ENCODE data around the gene CD58. TPM values are rescaled to one million over a fixed set of nuclear protein-coding genes. Genes with fewer than 3 reads are reported as not detected.

CD58 gene
- total RNA-seq, 1 donor from 2014 or later, result 160 TPM

GRCh38 chr1:116507631-116508030 is 63.2 kb downstream of the CD58 start:
- ATAC-seq (ENCODE audit: low read depth), result no peak
- Mint-ChIP-seq H3K4me3 (no peak overlapping the region), H3K27ac (no peak overlapping the region), H3K4me1 (peaks cover 71% of the 10 kb centered on the region), H3K27me3 (no peaks in the 10 kb centered on the region), H3K36me3 (ENCODE audit: low read depth) (peaks cover 22% of the 10 kb centered on the region), H3K9me3 (no peaks in the 10 kb centered on the region)
- TF ChIP-seq CTCF (IDR thresholded peaks at IDR 0.05), result no peak
- ChIA-PET CTCF (no interaction called here), POLR2A (interaction anchor here (0.6 to 1.8 kb wide), 2 partner anchors 63 to 281 kb away, joined by 5 read pairs; partner anchors contain the start of gene CD58)
- intact Hi-C loops (cut with micrococcal nuclease), result loop anchor here (10.0 kb wide), 1 partner anchor 227 kb away; no protein-coding TSS in a partner anchor
- no peak for DNase-seq

- Mint-ChIP-seq H3K27ac (no peak overlapping the region), H3K27me3 (no peaks in the 10 kb centered on the region), H3K9me3 (no peaks in the 10 kb centered on the region), H3K4me1 (peaks cover 71% of the 10 kb centered on the region), H3K4me3 (no peak overlapping the region), H3K36me3 (ENCODE audit: low read depth) (peaks cover 19% of the 10 kb centered on the region)
- no peak for TF ChIP-seq CTCF (IDR thresholded peaks at IDR 0.05)
- no peak for ATAC-seq (ENCODE audit: low read depth)
- ChIA-PET POLR2A (interaction anchor here (0.6 to 4.2 kb wide), 5 partner anchors 9 to 64 kb away, joined by 3 to 52 read pairs (median 42); partner anchors contain the start of gene CD58), CTCF (interaction anchor here (1.7 kb wide), 1 partner anchor 64 kb away, joined by 4 read pairs; the partner anchor contains the start of gene CD58)
- DNase-seq, result no peak
- intact Hi-C loops (cut with micrococcal nuclease), result loop anchor here (10.0 kb wide), 1 partner anchor 228 kb away; no protein-coding TSS in a partner anchor
These were observed 64.5 kb downstream of the CD58 start for GRCh38 chr1:116506132-116507004.

GRCh38 chr1:116504308-116505156 is 66.3 kb downstream of the CD58 start:
- DNase-seq (peak; percentile 64), ATAC-seq (ENCODE audit: low read depth) (peak; percentile 95)
- H3K4me1 Mint-ChIP-seq, result peaks cover 63% of the 10 kb centered on the region
- no peaks in the 10 kb centered on the region for H3K27me3 Mint-ChIP-seq
- ChIA-PET CTCF (interaction anchor here (0.7 to 8.6 kb wide), 9 partner anchors 10 to 365 kb away, joined by 3 to 107 read pairs (median 5); partner anchors contain the start of gene CD58), POLR2A (interaction anchor here (0.7 to 4.2 kb wide), 14 partner anchors 8 to 862 kb away, joined by 3 to 52 read pairs (median 6); partner anchors contain the start of genes ATP1A1, CD58, MAN1A2 and TTF2)
- intact Hi-C loops (cut with micrococcal nuclease), result loop anchor here (1.0 to 10.0 kb wide), 10 partner anchors 11 to 618 kb away; partner anchors contain the start of genes ATP1A1, TRIM45 and TTF2
- peaks cover 15% of the 10 kb centered on the region for H3K36me3 Mint-ChIP-seq (ENCODE audit: low read depth)
- H3K27ac Mint-ChIP-seq, result peak overlapping the region; percentile 83
- peak overlapping the region; percentile 53 for H3K4me3 Mint-ChIP-seq
- no peak for TF ChIP-seq CTCF (IDR thresholded peaks at IDR 0.05)
- H3K9me3 Mint-ChIP-seq, result no peaks in the 10 kb centered on the region

GRCh38 chr1:116503546-116504307 is 67.1 kb downstream of the CD58 start:
- no peaks in the 10 kb centered on the region for H3K9me3 Mint-ChIP-seq
- H3K27ac Mint-ChIP-seq, result peak overlapping the region; percentile 83
- H3K4me1 Mint-ChIP-seq, result peaks cover 58% of the 10 kb centered on the region
- CTCF ChIA-PET, result interaction anchor here (0.9 to 8.6 kb wide), 7 partner anchors 11 to 364 kb away, joined by 3 to 107 read pairs (median 6); no protein-coding TSS in a partner anchor
- H3K4me3 Mint-ChIP-seq, result peak overlapping the region; percentile 53
- no peak for ATAC-seq (ENCODE audit: low read depth)
- POLR2A ChIA-PET, result interaction anchor here (0.8 to 4.2 kb wide), 13 partner anchors 9 to 863 kb away, joined by 3 to 52 read pairs (median 8); partner anchors contain the start of genes ATP1A1, CD58, MAN1A2 and TTF2
- H3K36me3 Mint-ChIP-seq (ENCODE audit: low read depth), result peaks cover 15% of the 10 kb centered on the region
- intact Hi-C loops (cut with micrococcal nuclease), result loop anchor here (1.0 to 10.0 kb wide), 10 partner anchors 12 to 619 kb away; partner anchors contain the start of genes ATP1A1, TRIM45 and TTF2
- no peaks in the 10 kb centered on the region for H3K27me3 Mint-ChIP-seq
- TF ChIP-seq CTCF (IDR thresholded peaks at IDR 0.05), result no peak
- no peak for DNase-seq

All from activated B cell treated with CpG ODN at 0.5 μM for 24 hours (primary cell).